GM13976 (cell line): ENCODE measurements around the gene GFPT2.

Experiments
- DNase-seq: peaks from one replicate; pipeline ENCODE4 v3.0.0; 2012; ENCODE audit warnings: low spot score
- in situ Hi-C: fragments of 300-500 bp; cut with MboI; formaldehyde crosslinking; loops from one replicate; pipeline ENCODE4 v1.12.0; 2022; ENCODE audit warnings: low sequenced_read_pairs, mixed read lengths, inconsistent platforms; ENCODE audit not compliant: unreplicated experiment
- TF ChIP-seq, protein P1 (sequence below): IDR thresholded peaks from 2 replicates; pipeline ENCODE4 v1.5.1; 2012; ENCODE audit warnings: borderline replicate concordance, mild to moderate bottlenecking; ENCODE audit not compliant: insufficient read depth; ENCODE audit errors: extremely low read depth, missing control alignments, control extremely low read depth

GFPT2 gene

DNA sequence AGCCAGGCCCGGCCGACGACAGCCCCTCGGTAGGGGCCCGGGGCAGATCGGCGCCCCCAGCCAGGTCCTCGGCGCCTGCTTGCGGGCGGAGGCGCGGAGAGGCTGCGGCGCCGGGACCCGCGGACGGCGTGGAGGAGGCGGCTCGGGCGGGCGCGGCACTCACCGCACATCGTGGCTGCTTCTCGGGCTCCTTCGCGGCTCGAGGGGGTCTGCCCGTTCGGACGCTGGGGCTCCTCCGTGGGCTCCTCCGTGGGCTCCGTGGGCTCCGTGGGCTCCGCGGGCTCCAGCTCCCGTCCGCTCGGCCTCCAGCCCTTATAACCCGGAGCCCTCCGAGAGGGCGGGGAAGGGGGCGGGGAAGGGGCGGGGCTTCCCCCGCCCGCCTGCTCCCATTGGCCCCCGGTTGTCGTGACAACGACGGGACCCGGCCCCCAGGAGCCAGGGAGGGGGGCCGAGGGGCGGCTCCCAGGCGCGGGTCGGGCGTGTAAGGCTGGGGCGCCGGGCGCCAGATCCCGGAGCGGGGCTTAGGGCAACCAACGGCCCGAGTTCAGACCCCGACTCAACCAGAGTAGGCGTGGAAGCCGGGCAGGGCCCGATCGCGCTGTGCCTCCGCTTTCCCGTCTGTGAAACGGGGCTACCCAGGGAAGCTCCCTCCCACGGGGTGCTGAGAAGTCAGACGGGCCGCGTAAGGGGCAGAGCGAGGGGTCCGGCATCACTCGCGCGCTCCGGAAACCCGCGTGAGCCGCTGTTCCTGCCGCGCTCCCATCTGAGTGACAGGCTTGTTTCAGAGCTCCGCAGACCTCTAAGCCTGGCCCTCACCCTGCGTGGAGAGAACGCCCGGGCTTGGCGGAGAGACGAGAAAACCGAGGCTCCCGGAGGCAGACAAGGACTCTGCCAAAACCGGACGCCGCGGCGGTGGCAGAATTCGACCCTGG, at the start of gene GFPT2:
Gene GFPT2 (minus strand): TSS at position 289 of the 932 bp plus-strand sequence. CDS start 119 bp downstream, at position 170.
- in situ Hi-C loops, result no loop called here
- DNase-seq, result peak; percentile 93
- TF ChIP-seq, protein P1, sequence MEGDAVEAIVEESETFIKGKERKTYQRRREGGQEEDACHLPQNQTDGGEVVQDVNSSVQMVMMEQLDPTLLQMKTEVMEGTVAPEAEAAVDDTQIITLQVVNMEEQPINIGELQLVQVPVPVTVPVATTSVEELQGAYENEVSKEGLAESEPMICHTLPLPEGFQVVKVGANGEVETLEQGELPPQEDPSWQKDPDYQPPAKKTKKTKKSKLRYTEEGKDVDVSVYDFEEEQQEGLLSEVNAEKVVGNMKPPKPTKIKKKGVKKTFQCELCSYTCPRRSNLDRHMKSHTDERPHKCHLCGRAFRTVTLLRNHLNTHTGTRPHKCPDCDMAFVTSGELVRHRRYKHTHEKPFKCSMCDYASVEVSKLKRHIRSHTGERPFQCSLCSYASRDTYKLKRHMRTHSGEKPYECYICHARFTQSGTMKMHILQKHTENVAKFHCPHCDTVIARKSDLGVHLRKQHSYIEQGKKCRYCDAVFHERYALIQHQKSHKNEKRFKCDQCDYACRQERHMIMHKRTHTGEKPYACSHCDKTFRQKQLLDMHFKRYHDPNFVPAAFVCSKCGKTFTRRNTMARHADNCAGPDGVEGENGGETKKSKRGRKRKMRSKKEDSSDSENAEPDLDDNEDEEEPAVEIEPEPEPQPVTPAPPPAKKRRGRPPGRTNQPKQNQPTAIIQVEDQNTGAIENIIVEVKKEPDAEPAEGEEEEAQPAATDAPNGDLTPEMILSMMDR, result no peak

DNA sequence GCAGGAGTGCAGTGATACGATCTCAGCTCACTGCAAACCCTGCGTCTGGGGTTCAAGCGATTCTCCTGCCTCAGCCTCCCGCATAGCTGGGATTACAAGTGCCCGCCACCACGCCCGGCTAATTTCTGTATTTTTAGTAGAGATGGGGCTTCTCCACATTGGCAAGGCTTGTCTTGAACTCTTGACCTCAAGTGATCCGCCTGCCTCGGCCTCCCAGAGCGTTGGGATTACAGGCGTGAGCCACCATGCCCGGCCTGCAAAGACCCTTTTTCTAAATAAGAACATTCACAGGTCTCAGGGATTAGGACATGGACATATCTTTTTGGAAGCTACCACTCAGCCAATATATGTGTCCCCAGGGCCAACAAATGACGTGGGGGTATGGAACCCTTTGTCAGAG, 49.6 kb upstream of the GFPT2 start:
- DNase-seq, result no peak
- TF ChIP-seq, protein P1, result no peak
- in situ Hi-C loops, result no loop called here

DNA sequence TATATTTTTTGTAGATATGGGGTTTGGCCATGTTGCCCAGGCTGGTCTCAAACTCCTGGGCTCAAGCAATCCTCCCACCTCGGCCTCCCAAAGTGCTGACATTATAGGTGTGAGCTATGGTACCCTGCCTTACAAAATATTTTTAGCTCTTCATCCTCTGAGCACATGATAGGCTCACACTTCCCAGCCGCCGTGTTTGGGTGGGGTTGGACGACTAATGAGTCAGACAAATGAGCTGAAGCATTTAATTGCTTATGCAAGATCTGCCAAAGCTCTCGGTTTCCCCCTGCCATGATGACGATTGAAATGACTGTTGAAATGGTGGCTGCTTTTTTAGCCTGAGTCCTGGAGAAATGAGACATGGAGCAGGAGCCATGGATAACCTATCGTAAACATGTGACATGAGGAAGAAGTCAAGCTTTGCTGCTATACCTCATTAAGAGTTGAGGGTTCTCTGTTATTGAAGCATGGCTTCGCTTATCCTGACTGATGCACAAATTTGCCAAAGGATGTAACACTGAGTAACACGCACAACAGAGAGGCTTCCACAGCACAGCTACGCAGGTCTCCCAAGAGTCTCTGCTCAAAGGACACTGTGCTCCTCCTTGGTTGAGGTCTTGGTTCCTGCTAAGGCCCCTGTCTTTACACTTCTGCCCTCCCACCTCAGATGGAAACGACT, 48.2 kb upstream of the GFPT2 start:
- TF ChIP-seq, protein P1, result no peak
- in situ Hi-C loops, result no loop called here
- no peak for DNase-seq

DNA sequence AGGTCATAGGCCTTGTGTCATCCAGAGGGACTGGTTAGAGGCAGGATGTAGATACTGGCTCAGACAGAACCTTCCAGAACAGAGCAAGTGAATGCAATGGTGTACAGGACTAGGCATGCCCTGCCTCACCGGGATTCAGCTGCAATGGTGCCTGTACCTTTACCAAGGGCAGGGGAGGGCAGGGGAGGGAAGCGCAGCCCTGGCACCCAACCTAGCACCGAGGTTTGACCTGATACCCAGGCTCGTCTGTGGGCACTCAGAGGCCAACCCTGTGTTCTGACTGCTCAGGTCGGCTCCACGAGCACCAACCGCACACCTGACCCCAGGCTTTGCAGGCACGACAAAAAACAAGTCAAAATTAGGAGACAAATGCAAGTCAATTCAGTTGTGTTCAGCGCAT, 47.3 kb upstream of the GFPT2 start:
- in situ Hi-C loops, result no loop called here
- TF ChIP-seq, protein P1, result no peak

DNA sequence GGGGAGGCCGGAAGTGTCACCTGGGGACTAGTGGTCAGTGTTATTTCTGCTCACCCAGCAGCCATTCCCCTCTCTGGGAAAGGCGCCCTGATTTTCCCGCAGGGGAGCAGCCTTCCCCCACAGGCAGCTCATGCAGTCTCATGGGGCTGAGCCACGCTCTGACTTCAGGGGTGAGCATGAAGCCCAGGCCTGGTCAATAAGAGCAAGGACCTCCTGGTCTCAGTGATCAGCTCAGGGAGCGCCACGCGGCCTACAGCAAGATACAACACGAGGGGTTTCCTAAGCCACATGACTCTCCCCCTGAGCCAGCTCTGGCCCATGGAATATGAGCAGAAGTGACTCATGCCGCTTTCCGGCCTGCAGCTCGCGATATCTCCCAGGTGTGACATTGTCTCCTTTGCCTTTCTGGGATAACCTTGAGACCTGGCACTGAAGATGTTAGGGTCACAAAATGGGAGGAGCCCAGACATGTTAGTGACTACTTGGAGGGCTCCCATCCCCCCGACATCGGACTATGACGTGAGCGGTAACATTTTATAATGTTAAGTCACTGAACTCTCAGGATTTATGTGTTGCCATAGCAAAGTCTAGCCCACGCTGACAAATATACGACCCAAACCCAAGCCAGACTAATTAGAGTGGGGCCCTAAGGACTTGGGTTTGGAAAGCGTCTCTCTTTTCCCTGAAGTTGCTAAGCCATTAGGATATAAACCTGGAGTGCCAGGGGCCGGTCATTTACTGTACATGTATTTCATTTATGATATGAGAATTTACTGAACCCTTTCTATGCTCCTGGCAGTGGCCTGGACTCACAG, 46.5 kb upstream of the GFPT2 start:
- in situ Hi-C loops, result no loop called here
- peak; percentile 17 for DNase-seq

More for the DNA sequence above, 47.3 kb upstream of the GFPT2 start:
- peak; percentile 13 for DNase-seq

DNA sequence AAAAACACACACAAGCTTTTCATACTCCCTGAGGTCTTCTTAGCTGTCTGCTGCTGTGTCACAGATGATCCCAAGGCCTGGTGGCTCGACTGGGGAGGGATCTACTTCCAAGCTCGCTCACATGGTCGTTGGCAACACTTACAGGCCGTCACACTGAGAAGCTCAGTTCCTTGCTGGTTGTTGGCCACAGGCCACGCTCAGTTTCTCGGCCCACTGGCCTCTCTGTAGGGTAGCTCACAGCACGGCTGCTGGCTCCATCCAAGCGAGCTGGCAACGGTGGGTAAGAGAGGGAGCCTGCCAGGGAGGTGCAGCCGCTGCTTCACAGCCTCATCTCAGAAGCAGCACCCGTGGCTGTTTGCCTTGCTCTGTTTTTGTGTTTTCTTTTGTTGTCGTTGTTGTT, 43.8 kb upstream of the GFPT2 start:
- in situ Hi-C loops, result no loop called here
- no peak for DNase-seq
- TF ChIP-seq, protein P1, result no peak

More for the DNA sequence above, 46.5 kb upstream of the GFPT2 start:
- TF ChIP-seq, protein P1, result no peak
